Measurements from ENCODE around the gene TASL. TPM values are rescaled to one million over a fixed set of nuclear protein-coding genes. Genes with fewer than 3 reads are reported as not detected.

TASL gene
- total and polyA plus RNA-seq, 2 of the 8 experiments (the other 6 are each of a cell fraction or from before 2014, with no cell fraction given) = not detected

GRCh38 chrX:30586516-30586915 is 8.9 kb upstream of the TASL start:
- H2AK5ac ChIP-seq (ENCODE audit: low read depth, low read length) = no peak overlapping the region
- WGBS, 2 experiments (ENCODE audit: extremely low coverage in 1 of 2, insufficient coverage in 1 of 2, insufficient read length in 1 of 2, insufficient replicate concordance in 2 of 2, low coverage in 1 of 2, low lambda C conversion rate in 2 of 2, missing lambda C conversion rate in 1 of 2) = 73% methylated on average over 1 of the region's 1 CpG; no CpG with 5 or more reads in 1 of the 2 experiments

More at GRCh38 chrX:30586516-30586915, 8.9 kb upstream of the TASL start:
- Histone ChIP-seq H3K23ac (ENCODE audit: insufficient read length) (no peak overlapping the region), H3K23me2 (ENCODE audit: low read depth, low read length) (no peaks in the 10 kb centered on the region), H3K14ac (ENCODE audit: insufficient read length) (no peak overlapping the region), H3K4me2 (ENCODE audit: insufficient read depth in 1 of 2, low read depth in 2 of 2, low read length in 2 of 2) (no peak overlapping the region), H2BK15ac (ENCODE audit: low read length) (no peak overlapping the region), H3K56ac (replicated peaks; ENCODE audit: insufficient read length, low read depth, low read length) (no peak overlapping the region), H4K5ac (ENCODE audit: insufficient read length, low read depth, low read length) (no peak overlapping the region), H2BK20ac (ENCODE audit: low read length) (no peak overlapping the region), H4K8ac (ENCODE audit: extremely low read depth, insufficient read depth, low read length) (no peak overlapping the region), H2AFZ (ENCODE audit: low read length) (no peak overlapping the region), H3K4ac (replicated peaks; ENCODE audit: insufficient read length, low read depth, low read length) (no peak overlapping the region), H3K4me3 (ENCODE audit: extremely low read depth in 1 of 4, insufficient read depth in 2 of 4, low read depth in 3 of 4, low read length in 4 of 4) (no peak overlapping the region), H2BK5ac (ENCODE audit: low read depth, low read length) (no peak overlapping the region), H3K79me2 (ENCODE audit: control insufficient read depth in 1 of 2, insufficient read depth in 2 of 2, low read length in 2 of 2) (no peaks in the 10 kb centered on the region), H2BK12ac (ENCODE audit: low read depth, low read length) (no peak overlapping the region), H2BK120ac (replicated peaks; ENCODE audit: low read depth, low read length) (no peak overlapping the region), H3K79me1 (ENCODE audit: low read depth, low read length) (no peaks in the 10 kb centered on the region), H3K27me3 (replicated peaks in 1 of 4; ENCODE audit: control insufficient read depth in 3 of 4, extremely low read depth in 1 of 4, insufficient read depth in 3 of 4, low read length in 3 of 4) (no peaks in the 10 kb centered on the region), H3K4me1 (replicated peaks in 1 of 4; ENCODE audit: control insufficient read depth in 3 of 4, insufficient read depth in 4 of 4, low read length in 3 of 4) (no peaks in the 10 kb centered on the region), H3K18ac (ENCODE audit: extremely low read depth, low read length) (no peak overlapping the region), H3K27ac (ENCODE audit: low read depth, low read length) (no peak overlapping the region), H4K91ac (replicated peaks; ENCODE audit: insufficient read length, low read length) (no peak overlapping the region), H3K9me3 (ENCODE audit: insufficient read depth in 2 of 2, low read depth in 1 of 2, low read length in 1 of 2) (no peaks in the 10 kb centered on the region), H4K20me1 (replicated peaks in 1 of 2; ENCODE audit: control insufficient read depth in 1 of 2, insufficient read depth in 2 of 2, low read length in 2 of 2) (no peaks in the 10 kb centered on the region), H3K36me3 (ENCODE audit: control insufficient read depth in 2 of 4, insufficient read depth in 4 of 4, low read length in 3 of 4) (no peaks in the 10 kb centered on the region), H3K9ac (replicated peaks in 1 of 4; ENCODE audit: extremely low read depth in 1 of 4, low read depth in 3 of 4, low read length in 3 of 4) (no peak overlapping the region)
- CTCF ChIA-PET (ENCODE audit: partially characterized antibody) = interaction anchor here (0.9 kb wide), 1 partner anchor 16 kb away, joined by 3 read pairs; no protein-coding TSS in a partner anchor
- no peak for DNase-seq (ENCODE audit: low read depth in 1 of 2, low spot score in 2 of 2)
- POLR2A ChIA-PET (ENCODE audit: partially characterized antibody) = no interaction called here
- TF ChIP-seq EGR1 (IDR thresholded peaks at IDR 0.05; ENCODE audit: borderline replicate concordance, low read depth, low read length) (no peak), CHD2 (IDR thresholded peaks at IDR 0.05; ENCODE audit: low read length) (no peak), KDM4A (IDR thresholded peaks at IDR 0.05; ENCODE audit: low read depth, low read length, severe bottlenecking) (no peak), CBX8 (IDR thresholded peaks at IDR 0.05; ENCODE audit: borderline replicate concordance, low read depth, low read length) (no peak), BCL11A (IDR thresholded peaks at IDR 0.05; ENCODE audit: low read depth in 2 of 2, low read length in 2 of 2) (no peak), ZNF274 (IDR thresholded peaks at IDR 0.05; ENCODE audit: borderline replicate concordance, extremely low read depth, low read length) (no peak), POLR2AphosphoS5 (IDR thresholded peaks at IDR 0.05; ENCODE audit: low read depth, low read length) (no peak), ASH2L (IDR thresholded peaks at IDR 0.05; ENCODE audit: low read length) (no peak), SP1 (IDR thresholded peaks at IDR 0.05; ENCODE audit: low read depth, low read length) (no peak), FOSL1 (IDR thresholded peaks at IDR 0.05; ENCODE audit: insufficient read depth, low read depth, low read length) (no peak), CBX5 (IDR thresholded peaks at IDR 0.05; ENCODE audit: low read depth, low read length) (no peak), MAFK (IDR thresholded peaks at IDR 0.05; ENCODE audit: low read depth, low read length) (no peak), SP2 (IDR thresholded peaks at IDR 0.05; ENCODE audit: low read length) (no peak), TAF1 (IDR thresholded peaks at IDR 0.05; ENCODE audit: low read depth, low read length) (no peak), NANOG (IDR thresholded peaks at IDR 0.05; ENCODE audit: insufficient read depth, low read depth, low read length, poor library complexity, severe bottlenecking) (no peak), SRF (IDR thresholded peaks at IDR 0.05; ENCODE audit: low read depth, low read length) (no peak), BRCA1 (IDR thresholded peaks at IDR 0.05; ENCODE audit: low read depth, low read length) (no peak)
- FAIRE-seq = no peak
